SK-N-MC (cell line): ENCODE data around the gene MAT2B.

ENCODE experiments used
- DNase-seq: peaks from one replicate; pipeline ENCODE4 v3.0.0-alpha.2; 2011; ENCODE audit warnings: low read depth, low spot score
- H3K27ac ChIP-seq: fragments of 200-600 bp; sonication (generic); 2 replicates; pipeline ENCODE4 v1.5.1; 2016; ENCODE audit warnings: mixed run types
- H3K36me3 ChIP-seq: fragments of 200-600 bp; sonication (generic); 2 replicates; pipeline ENCODE4 v1.6.1; 2017; ENCODE audit warnings: antibody characterized with exemption, low read length, mixed read lengths; ENCODE audit not compliant: insufficient read depth
- H3K4me3 ChIP-seq: fragments of 200-600 bp; sonication (generic); 2 replicates; pipeline ENCODE4 v1.5.1; 2016
- H3K9ac ChIP-seq: fragments of 200-600 bp; sonication (generic); 2 replicates; pipeline ENCODE4 v1.8.0; 2017; ENCODE audit warnings: mixed run types, mixed read lengths; ENCODE audit not compliant: insufficient read length
- H3K9me3 ChIP-seq: fragments of 200-600 bp; sonication (generic); 2 replicates; pipeline ENCODE4 v1.6.1; 2017; ENCODE audit warnings: low read depth, mild to moderate bottlenecking, antibody characterized with exemption, low read length, moderate library complexity, mixed read lengths
- EZH2 ChIP-seq: fragments of 200-600 bp; sonication (generic); IDR thresholded peaks from one replicate; pipeline ENCODE4 v1.6.1; 2017; ENCODE audit warnings: antibody characterized with exemption
- FOXP2 ChIP-seq: optimal IDR thresholded peaks from 2 replicates; pipeline ENCODE3; 2011; ENCODE audit warnings: mild to moderate bottlenecking, moderate library complexity; ENCODE audit not compliant: insufficient read depth; ENCODE audit errors: extremely low read length, control extremely low read depth
- POLR2AphosphoS5 ChIP-seq: IDR thresholded peaks from 2 replicates; pipeline ENCODE4 v1.6.1; 2012; ENCODE audit warnings: mild to moderate bottlenecking, low read depth, low read length, borderline replicate concordance

MAT2B gene

DNA sequence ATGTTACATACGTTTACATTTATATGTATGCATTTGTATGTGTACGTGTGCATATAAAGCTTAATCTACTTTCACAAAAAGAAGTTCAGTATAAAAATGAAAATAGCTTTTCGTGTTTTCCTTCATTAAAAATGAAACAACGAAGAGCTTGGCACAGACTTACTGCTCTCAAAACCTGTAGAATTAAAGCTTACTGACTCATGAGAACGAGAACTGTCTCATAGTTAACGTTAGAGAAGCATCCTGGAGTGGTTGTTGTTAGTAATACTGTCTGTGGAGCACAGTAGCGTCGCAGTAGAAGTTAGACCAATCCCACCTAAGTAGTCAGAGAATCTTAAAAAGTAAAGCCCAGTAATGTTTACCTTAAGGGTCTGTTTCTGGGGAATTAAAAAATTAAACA lies 1.3 kb downstream of the MAT2B start:
- no peak overlapping the region for H3K27ac ChIP-seq
- DNase-seq = no peak

DNA sequence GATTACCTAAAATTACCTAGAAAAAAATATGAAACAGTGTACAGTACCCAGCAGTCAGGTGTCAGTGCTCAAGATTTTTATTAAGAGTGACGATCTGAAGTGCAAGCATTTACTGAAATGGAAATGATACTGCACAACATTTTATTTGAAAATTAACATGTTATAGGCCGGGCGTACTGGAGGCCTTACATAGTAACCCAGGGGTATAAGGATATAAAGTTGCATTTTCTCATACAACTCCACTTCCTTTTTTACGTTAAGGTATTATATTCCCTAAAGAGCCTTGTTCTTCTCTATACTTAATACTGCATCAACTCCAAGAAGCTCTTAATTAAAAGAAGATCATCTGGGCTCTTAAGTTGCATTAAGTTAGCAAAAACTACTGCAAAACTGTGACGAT lies 3.3 kb downstream of the MAT2B start:
- DNase-seq = no peak
- no peaks in the 10 kb centered on the region for H3K9me3 ChIP-seq
- TF ChIP-seq EZH2 (no peak), POLR2AphosphoS5 (no peak), FOXP2 (no peak)
- peak overlapping the region; percentile 61 for H3K4me3 ChIP-seq
- H3K9ac ChIP-seq = peak overlapping the region; percentile 24
- peaks cover 25% of the 10 kb centered on the region for H3K36me3 ChIP-seq
- H3K27ac ChIP-seq = peak overlapping the region; percentile 55; the same call in 1 of the 2 replicates

More for the DNA sequence above, 1.3 kb downstream of the MAT2B start:
- H3K9ac ChIP-seq = peak overlapping the region; percentile 96
- TF ChIP-seq FOXP2 (no peak), POLR2AphosphoS5 (no peak), EZH2 (no peak)
- H3K9me3 ChIP-seq = no peaks in the 10 kb centered on the region
- peak overlapping the region; percentile 93 for H3K4me3 ChIP-seq
- peaks cover 5% of the 10 kb centered on the region for H3K36me3 ChIP-seq

DNA sequence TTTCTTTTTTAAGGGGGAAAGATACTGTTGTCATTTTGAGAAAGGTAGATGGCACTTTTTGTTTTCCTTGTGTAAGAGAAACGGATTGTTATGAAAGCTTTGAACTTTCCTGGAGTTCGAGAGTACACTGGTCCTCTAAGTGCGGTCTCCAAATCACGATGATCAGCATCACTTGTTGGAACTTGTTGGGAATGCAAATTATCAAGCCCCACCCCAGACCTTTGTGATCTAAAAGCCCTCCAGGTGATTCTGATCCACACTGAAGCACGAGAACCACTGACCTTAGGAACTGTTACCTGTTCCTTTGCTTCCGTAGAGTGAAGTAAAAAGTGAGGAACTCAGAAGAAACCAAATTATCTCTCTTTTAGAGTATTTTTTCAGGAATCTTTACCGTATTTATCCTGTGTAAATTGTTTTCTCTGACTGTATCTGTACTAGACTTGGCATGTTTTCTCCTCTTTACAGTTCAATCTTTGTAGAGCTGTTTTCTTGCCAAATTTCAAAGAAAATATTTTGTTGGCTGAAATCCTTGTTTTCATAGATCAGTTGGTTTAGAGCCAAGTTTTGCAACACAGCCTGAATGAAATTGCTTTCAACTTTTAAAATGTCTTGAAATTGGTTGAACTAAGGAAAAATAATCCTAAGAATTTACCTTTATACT lies 4.0 kb downstream of the MAT2B start:
- H3K27ac ChIP-seq = peak overlapping the region; percentile 55; the same call in 1 of the 2 replicates
- peak overlapping the region; percentile 24 for H3K9ac ChIP-seq
- no peak for TF ChIP-seq EZH2
- no peaks in the 10 kb centered on the region for H3K9me3 ChIP-seq
- peak overlapping the region; percentile 61 for H3K4me3 ChIP-seq
- peaks cover 30% of the 10 kb centered on the region for H3K36me3 ChIP-seq
- DNase-seq = no peak

DNA sequence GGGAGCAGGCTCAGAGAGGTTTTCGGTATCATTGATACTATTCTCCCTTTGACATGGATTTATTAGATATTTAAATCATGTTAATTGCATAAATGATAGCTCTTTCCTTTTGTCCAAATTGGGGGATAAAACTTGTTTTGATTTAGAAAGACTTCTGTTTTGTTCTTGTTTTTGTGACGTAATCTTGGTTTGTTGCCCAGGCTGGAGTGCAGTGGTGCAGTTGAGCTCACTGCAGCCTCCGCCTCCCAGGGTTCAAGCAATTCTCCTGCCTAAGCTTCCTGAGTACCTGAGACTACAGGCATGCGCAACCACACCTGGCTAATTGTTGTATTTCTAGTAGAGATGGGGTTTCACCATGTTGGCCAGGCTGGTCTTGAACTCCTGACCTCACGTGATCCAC lies 7.1 kb downstream of the MAT2B start:
- Histone ChIP-seq H3K9ac (no peak overlapping the region), H3K27ac (no peak overlapping the region), H3K4me3 (no peak overlapping the region), H3K36me3 (peaks cover 60% of the 10 kb centered on the region), H3K9me3 (no peaks in the 10 kb centered on the region)
- TF ChIP-seq POLR2AphosphoS5 = no peak
- no peak for DNase-seq

DNA sequence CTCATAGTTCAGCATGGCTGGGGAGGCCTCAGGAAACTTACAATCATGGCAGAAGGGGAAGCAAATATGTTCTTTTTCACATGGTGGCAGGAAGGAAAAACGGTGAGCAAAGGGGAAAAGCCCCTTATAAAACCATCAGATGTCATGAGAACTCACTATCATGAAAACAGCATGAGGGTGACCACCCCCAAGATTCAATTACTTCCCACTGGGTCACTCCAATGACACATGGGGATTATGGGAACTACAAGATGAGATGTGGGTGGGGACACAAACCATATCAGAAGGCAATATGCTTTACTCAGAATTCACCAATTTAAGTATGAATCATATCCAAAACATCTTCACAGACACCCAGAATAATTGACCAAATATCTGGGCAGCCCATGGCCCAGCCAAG lies 19.7 kb downstream of the MAT2B start:
- Histone ChIP-seq H3K9me3 (no peaks in the 10 kb centered on the region), H3K4me3 (no peak overlapping the region), H3K9ac (no peak overlapping the region), H3K36me3 (peaks cover 24% of the 10 kb centered on the region), H3K27ac (no peak overlapping the region)
- DNase-seq = no peak
- no peak for TF ChIP-seq FOXP2
- no peak for TF ChIP-seq EZH2
- no peak for TF ChIP-seq POLR2AphosphoS5

DNA sequence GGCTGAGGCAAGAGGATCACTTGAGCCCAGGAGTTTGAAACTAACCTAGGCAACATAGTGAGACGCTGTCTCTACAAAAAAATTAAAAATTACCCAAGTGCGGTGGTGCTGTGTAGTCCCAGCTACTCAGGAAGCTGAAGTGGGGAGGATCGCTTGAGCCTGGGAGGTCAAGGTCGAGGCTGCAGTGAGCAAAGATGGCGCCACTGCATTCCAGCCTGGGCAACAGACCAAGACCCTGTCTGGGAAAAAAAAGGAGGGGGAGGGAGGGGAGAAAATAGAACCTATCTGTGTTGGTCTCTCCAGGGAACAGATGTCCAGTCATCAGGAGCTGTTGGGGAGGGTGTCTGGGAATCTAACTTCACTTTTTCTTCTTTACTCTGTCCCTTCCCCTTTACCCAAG lies 24.3 kb downstream of the MAT2B start:
- H3K9me3 ChIP-seq = no peaks in the 10 kb centered on the region
- H3K27ac ChIP-seq = no peak overlapping the region
- H3K36me3 ChIP-seq = peaks cover 2% of the 10 kb centered on the region; the same call in 1 of the 2 replicates
- no peak for DNase-seq
- TF ChIP-seq POLR2AphosphoS5 = no peak
- TF ChIP-seq FOXP2 = no peak
- no peak for TF ChIP-seq EZH2
- H3K4me3 ChIP-seq = no peak overlapping the region
- no peak overlapping the region for H3K9ac ChIP-seq

DNA sequence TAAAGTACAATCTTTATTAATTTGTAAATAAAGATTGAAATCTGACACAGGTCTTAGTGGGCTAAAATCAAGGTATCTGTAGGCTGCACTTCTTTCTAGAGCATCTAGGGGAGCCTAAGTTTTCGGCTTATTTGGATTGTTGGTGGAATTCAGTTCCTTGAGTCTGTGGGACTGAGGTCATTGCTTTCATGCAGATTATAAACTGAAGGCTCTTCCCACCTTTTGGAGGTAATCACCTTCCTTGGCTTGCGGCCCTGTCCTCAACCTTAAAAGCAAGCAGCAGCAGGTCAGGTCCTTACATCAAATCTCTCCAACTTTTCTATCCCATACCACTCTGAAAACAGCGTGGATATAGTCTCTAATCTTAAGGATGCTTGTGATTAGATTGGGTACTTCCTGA lies 25.9 kb downstream of the MAT2B start:
- Histone ChIP-seq H3K4me3 (no peak overlapping the region), H3K9me3 (no peaks in the 10 kb centered on the region), H3K9ac (no peak overlapping the region), H3K27ac (no peak overlapping the region), H3K36me3 (no peaks in the 10 kb centered on the region)
- TF ChIP-seq POLR2AphosphoS5 (no peak), EZH2 (no peak), FOXP2 (no peak)
- DNase-seq = no peak

DNA sequence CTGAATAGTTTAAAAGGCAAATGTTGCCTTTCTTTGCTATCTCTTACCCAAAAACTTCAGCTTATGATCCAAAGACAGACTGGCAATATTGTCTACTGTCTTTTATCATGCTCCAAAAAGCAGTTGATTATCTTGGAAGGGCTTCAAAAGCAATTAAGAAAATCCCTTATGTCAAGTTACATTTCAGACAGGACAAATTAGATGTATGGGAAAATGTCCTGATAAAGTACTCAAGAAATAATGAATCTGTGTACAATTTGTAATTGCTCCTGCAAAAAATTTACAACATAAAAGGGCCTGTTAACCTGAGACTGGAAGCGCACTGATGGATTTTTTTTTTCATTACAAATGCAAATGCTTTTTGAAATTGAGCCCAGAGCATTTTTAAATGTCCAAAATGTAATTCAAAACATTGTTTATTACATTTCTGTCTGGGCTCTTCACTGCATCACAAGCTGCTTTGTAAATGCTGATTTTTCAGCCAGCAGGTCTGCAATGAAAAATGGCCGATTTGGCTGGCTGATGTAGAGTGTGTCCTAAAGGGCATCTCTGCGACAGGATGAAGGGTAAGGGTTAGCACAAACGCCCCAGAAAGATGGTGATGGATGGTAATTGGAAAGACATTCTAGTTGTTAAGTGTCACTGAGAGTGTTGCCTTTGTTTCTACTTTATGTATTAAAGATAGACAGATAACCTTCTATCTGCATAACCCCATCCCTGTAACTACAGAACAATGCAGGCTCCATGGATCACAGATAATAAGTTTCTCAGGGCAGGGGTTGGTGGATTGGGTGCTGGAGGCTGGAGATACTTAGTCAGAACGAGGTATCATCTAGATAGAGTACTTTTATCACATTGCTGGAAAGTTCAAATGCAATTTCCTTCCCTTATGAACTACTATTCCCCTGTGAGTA lies 27.0 kb downstream of the MAT2B start:
- H3K36me3 ChIP-seq = no peaks in the 10 kb centered on the region
- H3K27ac ChIP-seq = no peak overlapping the region
- TF ChIP-seq FOXP2 (no peak), POLR2AphosphoS5 (no peak), EZH2 (no peak)
- H3K9ac ChIP-seq = no peak overlapping the region
- no peak overlapping the region for H3K4me3 ChIP-seq
- DNase-seq = no peak
- H3K9me3 ChIP-seq = no peaks in the 10 kb centered on the region
